ENCODE measurements around the gene PYGO2. TPM values are rescaled to one million over a fixed set of nuclear protein-coding genes. Genes with fewer than 3 reads are reported as not detected.

The PYGO2 gene
- total RNA-seq, 3 donors from 2014 or later (not counting 1 experiment from before 2014, with no cell fraction given) = 21.6 to 32.1 (median 27.5) TPM

DNA sequence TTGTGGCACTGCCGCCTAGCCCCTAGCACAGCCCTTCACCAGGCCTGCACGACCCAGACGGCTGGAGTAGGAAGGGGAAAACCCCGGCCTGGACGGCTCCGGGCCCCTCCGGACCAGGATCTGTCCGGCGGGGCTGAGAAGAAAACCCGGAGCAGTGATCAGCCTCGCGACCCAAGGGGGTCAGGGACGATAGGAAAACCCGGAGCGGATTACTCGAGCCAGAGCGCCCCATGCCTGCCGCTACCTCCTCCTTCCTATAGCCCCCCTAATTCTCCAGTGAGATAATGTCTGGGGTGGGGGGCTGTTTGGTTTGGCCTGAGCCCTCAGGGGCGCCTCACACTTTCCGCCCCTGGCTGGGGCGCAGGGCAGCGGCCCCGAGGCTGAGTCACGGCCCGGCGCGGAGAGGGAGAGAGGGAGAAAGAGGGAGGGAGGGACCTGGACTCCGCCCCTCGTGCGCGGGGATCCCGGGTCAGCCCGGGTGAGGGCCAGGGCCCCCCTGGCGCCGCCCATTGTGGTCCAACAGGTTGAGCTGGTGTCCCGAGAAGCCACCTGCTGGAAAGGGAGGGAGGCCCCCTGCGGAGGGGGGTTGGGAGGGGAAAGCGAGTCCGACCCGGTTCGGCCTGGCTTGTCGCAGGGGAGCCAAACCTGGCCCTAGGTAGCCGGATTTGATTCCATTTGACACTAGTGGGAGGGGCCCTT is 39.3 kb upstream of the PYGO2 start:
- TF ChIP-seq, protein P1, sequence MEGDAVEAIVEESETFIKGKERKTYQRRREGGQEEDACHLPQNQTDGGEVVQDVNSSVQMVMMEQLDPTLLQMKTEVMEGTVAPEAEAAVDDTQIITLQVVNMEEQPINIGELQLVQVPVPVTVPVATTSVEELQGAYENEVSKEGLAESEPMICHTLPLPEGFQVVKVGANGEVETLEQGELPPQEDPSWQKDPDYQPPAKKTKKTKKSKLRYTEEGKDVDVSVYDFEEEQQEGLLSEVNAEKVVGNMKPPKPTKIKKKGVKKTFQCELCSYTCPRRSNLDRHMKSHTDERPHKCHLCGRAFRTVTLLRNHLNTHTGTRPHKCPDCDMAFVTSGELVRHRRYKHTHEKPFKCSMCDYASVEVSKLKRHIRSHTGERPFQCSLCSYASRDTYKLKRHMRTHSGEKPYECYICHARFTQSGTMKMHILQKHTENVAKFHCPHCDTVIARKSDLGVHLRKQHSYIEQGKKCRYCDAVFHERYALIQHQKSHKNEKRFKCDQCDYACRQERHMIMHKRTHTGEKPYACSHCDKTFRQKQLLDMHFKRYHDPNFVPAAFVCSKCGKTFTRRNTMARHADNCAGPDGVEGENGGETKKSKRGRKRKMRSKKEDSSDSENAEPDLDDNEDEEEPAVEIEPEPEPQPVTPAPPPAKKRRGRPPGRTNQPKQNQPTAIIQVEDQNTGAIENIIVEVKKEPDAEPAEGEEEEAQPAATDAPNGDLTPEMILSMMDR (IDR thresholded peaks at IDR 0.05) = no peak
- no peaks in the 10 kb centered on the region for H3K27me3 Mint-ChIP-seq (ENCODE audit: low read depth in 2 of 2)
- peak; percentile 39 to 61 (median 52) for ATAC-seq

DNA sequence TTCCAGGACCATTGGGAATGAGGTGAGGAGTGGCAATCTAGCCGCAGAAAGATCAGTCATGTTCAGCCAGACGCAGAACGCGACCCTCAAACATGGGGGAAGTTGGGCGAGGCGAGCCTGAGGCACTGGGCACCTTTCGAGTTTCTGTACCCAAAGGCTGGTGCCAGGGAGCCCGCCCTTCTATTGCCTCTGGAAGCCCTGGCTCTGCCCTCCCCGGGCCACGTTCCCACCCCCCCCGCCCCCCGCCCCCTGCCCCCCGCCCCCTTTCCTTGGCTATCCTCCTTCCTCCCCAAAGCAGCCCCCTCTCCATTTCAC is 38.8 kb upstream of the PYGO2 start:
- H3K9me3 Mint-ChIP-seq = no peaks in the 10 kb centered on the region
- peak overlapping the region; percentile 88 for H3K4me3 Mint-ChIP-seq
- peaks cover 63% of the 10 kb centered on the region for H3K4me1 ChIP-seq (ENCODE audit: control insufficient read depth, insufficient read depth, low read length)
- peak overlapping the region; percentile 75 for H3K4me3 ChIP-seq (ENCODE audit: low read length)
- no peaks in the 10 kb centered on the region for H3K27me3 Mint-ChIP-seq (ENCODE audit: low read depth in 2 of 2)
- WGBS (ENCODE audit: insufficient coverage) = 5% methylated on average over 5 of the region's 13 CpGs
- TF ChIP-seq, protein P1 (IDR thresholded peaks at IDR 0.05) = no peak
- peak overlapping the region; percentile 82 to 92 for H3K27ac Mint-ChIP-seq
- intact Hi-C loops (cut with micrococcal nuclease) = loop anchor here (5.0 kb wide), 2 partner anchors 62 to 443 kb away; partner anchors contain the start of genes EFNA4 and UBE2Q1
- no peaks in the 10 kb centered on the region for H3K36me3 ChIP-seq (ENCODE audit: control insufficient read depth, insufficient read depth, low read length)
- H3K27me3 ChIP-seq (ENCODE audit: control insufficient read depth, insufficient read depth, low read length) = no peaks in the 10 kb centered on the region
- DNase-seq = no peak
- H3K27ac ChIP-seq (ENCODE audit: low read length) = peak overlapping the region; percentile 94
- no peak for ATAC-seq
- no peaks in the 10 kb centered on the region for H3K9me3 ChIP-seq (ENCODE audit: control insufficient read depth, insufficient read depth, low read length)
- peaks cover 20 to 51% of the 10 kb centered on the region in 2 donors for H3K4me1 Mint-ChIP-seq
- no peaks in the 10 kb centered on the region for H3K36me3 Mint-ChIP-seq

More for the DNA sequence above, 39.3 kb upstream of the PYGO2 start:
- Mint-ChIP-seq H3K4me1 (peaks cover 20 to 56% of the 10 kb centered on the region in 2 donors), H3K27ac (peak overlapping the region; percentile 82 to 92), H3K36me3 (no peaks in the 10 kb centered on the region), H3K9me3 (no peaks in the 10 kb centered on the region), H3K4me3 (peak overlapping the region; percentile 95)
- Histone ChIP-seq H3K36me3 (ENCODE audit: control insufficient read depth, insufficient read depth, low read length) (no peaks in the 10 kb centered on the region), H3K27me3 (ENCODE audit: control insufficient read depth, insufficient read depth, low read length) (no peaks in the 10 kb centered on the region), H3K27ac (ENCODE audit: low read length) (peak overlapping the region; percentile 94), H3K4me3 (ENCODE audit: low read length) (peak overlapping the region; percentile 75), H3K9me3 (ENCODE audit: control insufficient read depth, insufficient read depth, low read length) (no peaks in the 10 kb centered on the region), H3K4me1 (ENCODE audit: control insufficient read depth, insufficient read depth, low read length) (peaks cover 68% of the 10 kb centered on the region)
- WGBS (ENCODE audit: insufficient coverage) = under 1% methylated on average over 42 of the region's 43 CpGs
- intact Hi-C loops (cut with micrococcal nuclease) = loop anchor here (1.0 to 5.0 kb wide), 3 partner anchors 18 to 444 kb away; partner anchors contain the start of genes EFNA4, FLAD1 and UBE2Q1
- DNase-seq = peak; percentile 81 to 84

DNA sequence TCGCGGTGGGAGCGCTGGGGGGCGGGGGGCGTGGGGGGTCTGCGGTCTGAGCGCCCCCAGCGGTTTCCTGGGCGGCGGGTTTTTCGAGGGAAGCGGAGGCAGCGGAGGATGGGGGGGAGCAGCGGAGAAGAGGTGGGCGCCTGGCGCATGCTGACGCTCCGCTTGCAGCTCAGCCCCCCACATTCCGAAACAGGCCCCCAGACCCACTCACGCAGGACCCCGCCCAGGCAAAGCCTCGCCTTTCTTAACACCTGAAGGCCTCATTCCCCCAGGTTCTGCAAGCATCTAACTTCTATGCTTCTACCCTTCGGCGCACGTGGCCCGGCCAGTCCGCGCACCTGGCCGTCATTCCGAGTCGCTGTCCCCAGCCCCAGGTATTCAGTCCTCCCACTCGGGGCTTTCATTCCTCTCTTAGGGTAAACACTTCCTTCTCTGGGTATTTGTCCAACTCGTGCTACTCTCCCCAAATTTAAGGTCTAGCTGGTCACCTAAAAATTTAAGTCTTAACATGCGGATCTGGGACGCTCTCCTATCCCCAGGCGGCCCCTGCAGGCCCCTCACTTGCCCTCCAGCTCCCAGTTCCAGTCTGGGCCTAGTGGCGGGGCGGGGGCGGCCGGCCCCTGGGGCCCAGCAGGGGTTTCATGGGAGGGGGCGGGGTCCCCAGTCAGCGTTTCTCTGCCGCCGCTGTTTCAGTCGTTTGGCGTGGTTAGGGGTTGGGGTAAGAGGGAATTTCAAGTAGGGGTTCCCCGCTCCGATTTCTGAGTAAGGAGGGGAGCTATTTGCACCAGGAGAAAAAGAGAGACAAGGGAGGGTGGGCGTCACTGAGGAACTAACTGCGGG is 38.2 kb upstream of the PYGO2 start:
- H3K27me3 ChIP-seq (ENCODE audit: control insufficient read depth, insufficient read depth, low read length) = no peaks in the 10 kb centered on the region
- no peaks in the 10 kb centered on the region for H3K36me3 ChIP-seq (ENCODE audit: control insufficient read depth, insufficient read depth, low read length)
- Mint-ChIP-seq H3K4me1 (peaks cover 20 to 46% of the 10 kb centered on the region in 2 donors), H3K36me3 (no peaks in the 10 kb centered on the region), H3K27ac (peak overlapping the region; percentile 82 to 92), H3K4me3 (peak overlapping the region; percentile 88), H3K27me3 (ENCODE audit: low read depth in 2 of 2) (no peaks in the 10 kb centered on the region), H3K9me3 (no peaks in the 10 kb centered on the region)
- peak overlapping the region; percentile 60 for H3K27ac ChIP-seq (ENCODE audit: low read length)
- H3K4me1 ChIP-seq (ENCODE audit: control insufficient read depth, insufficient read depth, low read length) = peaks cover 57% of the 10 kb centered on the region
- no peak for ATAC-seq
- TF ChIP-seq, protein P1 (IDR thresholded peaks at IDR 0.05) = no peak
- peak overlapping the region; percentile 75 for H3K4me3 ChIP-seq (ENCODE audit: low read length)
- intact Hi-C loops (cut with micrococcal nuclease) = loop anchor here (2.0 to 5.0 kb wide), 3 partner anchors 39 to 442 kb away; partner anchors contain the start of genes EFNA4, PYGO2 and UBE2Q1
- DNase-seq = peak in 1 of 2 donors; percentile 77
- H3K9me3 ChIP-seq (ENCODE audit: control insufficient read depth, insufficient read depth, low read length) = no peaks in the 10 kb centered on the region
- under 1% methylated on average over 41 of the region's 50 CpGs for WGBS (ENCODE audit: insufficient coverage)

Data from natural killer cell (primary cell).